ENCODE data around the gene CTPS1.

GRCh38 chr1:41037116-41037903 lies 57.8 kb downstream of the CTPS1 start:
- TF ChIP-seq NR2C2 (CRISPR knock-in tag; IDR thresholded peaks at IDR 0.05) (no peak), ATF3 (CRISPR knock-in tag; conservative IDR thresholded peaks at IDR 0.05) (no peak)
